K562 (cell line): ENCODE data around the gene CBFA2T3. TPM values are rescaled to one million over a fixed set of nuclear protein-coding genes. Genes with fewer than 3 reads are reported as not detected.
A peak's percentile ranks its signal among the peaks of the same experiment; 100 is the strongest.

Experiments
- ADNP ChIP-seq: fragments of 200-800 bp; sonication (Bioruptor generic); IDR thresholded peaks from 2 replicates; pipeline ENCODE4 v1.6.1; 2016; ENCODE audit warnings: missing genetic modification characterization, missing compliant biosample characterization
- ATF4 ChIP-seq: fragments of 450-650 bp; formaldehyde crosslinking; IDR thresholded peaks from 2 replicates; pipeline ENCODE4 v1.4.0; 2022; ENCODE audit warnings: mild to moderate bottlenecking, moderate library complexity
- BACH1 ChIP-seq: fragments of 200-800 bp; sonication (Bioruptor generic); IDR thresholded peaks from 2 replicates; pipeline ENCODE4 v1.6.1; 2016; ENCODE audit warnings: missing genetic modification characterization, missing compliant biosample characterization
- C11orf30 ChIP-seq: fragments of 450-650 bp; IDR thresholded peaks from 2 replicates; pipeline ENCODE4 v1.6.1; 2016; ENCODE audit warnings: low read depth, mild to moderate bottlenecking
- CBX1 ChIP-seq: sonication (generic); IDR thresholded peaks from 2 replicates; pipeline ENCODE4 v1.6.1; 2016; ENCODE audit warnings: antibody characterized with exemption, low read depth, mild to moderate bottlenecking
- CREBBP ChIP-seq: IDR thresholded peaks from one replicate; pipeline ENCODE4 v1.6.1; 2012; ENCODE audit warnings: low read depth, mild to moderate bottlenecking, control low read depth, inconsistent platforms, low read length
- EGR1 ChIP-seq: fragments of 450-650 bp; conservative IDR thresholded peaks from 2 replicates; pipeline ENCODE4 v1.6.1; 2017; ENCODE audit warnings: mild to moderate bottlenecking
- FIP1L1 ChIP-seq: fragments of 200-400 bp; formaldehyde crosslinking; IDR thresholded peaks from 2 replicates; pipeline ENCODE4 v1.6.1; 2018; ENCODE audit warnings: mild to moderate bottlenecking, low read depth, low read length; ENCODE audit not compliant: poor library complexity, severe bottlenecking
- GATA2 ChIP-seq: sonication (generic); formaldehyde crosslinking; IDR thresholded peaks from 2 replicates; pipeline ENCODE4 v1.4.0; 2020; ENCODE audit warnings: mild to moderate bottlenecking, missing genetic modification reagents
- LCOR ChIP-seq: sonication (generic); formaldehyde crosslinking; IDR thresholded peaks from 2 replicates; pipeline ENCODE4 v1.8.0; 2022; ENCODE audit warnings: mild to moderate bottlenecking, missing genetic modification reagents
- POLR2B ChIP-seq: fragments of 450-650 bp; IDR thresholded peaks from 2 replicates; pipeline ENCODE4 v1.6.1; 2018; ENCODE audit warnings: low read depth; ENCODE audit not compliant: partially characterized antibody
- POLR2G ChIP-seq: fragments of 200-400 bp; formaldehyde crosslinking; IDR thresholded peaks from 2 replicates; pipeline ENCODE4 v1.6.1; 2017; ENCODE audit warnings: low read depth, mild to moderate bottlenecking, antibody characterized with exemption, low read length, moderate library complexity
- SMARCE1 ChIP-seq: fragments of 450-650 bp; IDR thresholded peaks from 2 replicates; pipeline ENCODE4 v1.7.1; 2016; ENCODE audit warnings: mild to moderate bottlenecking
- STAT5B ChIP-seq: fragments of 250-450 bp; sonication (Bioruptor Pico); IDR thresholded peaks from 2 replicates; pipeline ENCODE4 v1.8.0; 2021; ENCODE audit warnings: mild to moderate bottlenecking, inconsistent platforms
- TAF15 ChIP-seq: fragments of 200-400 bp; formaldehyde crosslinking; IDR thresholded peaks from 2 replicates; pipeline ENCODE4 v1.6.1; 2017; ENCODE audit warnings: mild to moderate bottlenecking, low read depth, low read length, moderate library complexity
- U2AF1 ChIP-seq: fragments of 200-400 bp; formaldehyde crosslinking; optimal IDR thresholded peaks from 2 replicates; pipeline ENCODE3; 2017; ENCODE audit warnings: mild to moderate bottlenecking, low read depth, low read length, moderate library complexity
- ZNF311 ChIP-seq: fragments of 250-450 bp; sonication (Bioruptor Pico); IDR thresholded peaks from 2 replicates; pipeline ENCODE4 v1.4.0; 2020; ENCODE audit warnings: mild to moderate bottlenecking, moderate library complexity
- polyA plus RNA-seq, 8 experiments: library from polyadenylated mRNA; depleted of rRNA in 4 of 8; stranded (reverse) in 5 of 8; unstranded in 3 of 8; fragments of >200 nt; fragmentation: Nextera tagmentation in 2 of 8; fragmentation: Illumina TruSeq in 1 of 8; extraction: Ambion mirVana in 2 of 8; extraction: Trizol in 1 of 8; gene quantifications; 2 replicates each; pipeline versions ENCODE4 v1.2.1 to v1.2.3, GENCODE V29; 2011 to 2014; ENCODE audit warnings: inconsistent platforms in 1 of 8, missing spikeins in 1 of 8
- total RNA-seq, 7 experiments: library from RNA; depleted of rRNA in 6 of 7; stranded (reverse); fragments of >200 nt in 6 of 7; fragmentation: Illumina TruSeq in 2 of 7; extraction: Trizol in 2 of 7; gene quantifications; 2 replicates each; pipeline versions ENCODE4 v1.2.1 to v1.2.3, GENCODE V29; 2011 to 2021; ENCODE audit warnings: low replicate concordance in 1 of 7
- TF ChIP-seq, protein P1 (sequence below): sonication (generic); formaldehyde crosslinking; IDR thresholded peaks from 2 replicates; pipeline ENCODE4 v1.8.0; 2022; ENCODE audit warnings: mild to moderate bottlenecking, missing genetic modification reagents

Gene CBFA2T3
- total and polyA plus RNA-seq, 9 of the 15 experiments (the other 6 are each of a cell fraction or from before 2014, with no cell fraction given), result 2.3 to 145 (median 6.7) TPM

DNA sequence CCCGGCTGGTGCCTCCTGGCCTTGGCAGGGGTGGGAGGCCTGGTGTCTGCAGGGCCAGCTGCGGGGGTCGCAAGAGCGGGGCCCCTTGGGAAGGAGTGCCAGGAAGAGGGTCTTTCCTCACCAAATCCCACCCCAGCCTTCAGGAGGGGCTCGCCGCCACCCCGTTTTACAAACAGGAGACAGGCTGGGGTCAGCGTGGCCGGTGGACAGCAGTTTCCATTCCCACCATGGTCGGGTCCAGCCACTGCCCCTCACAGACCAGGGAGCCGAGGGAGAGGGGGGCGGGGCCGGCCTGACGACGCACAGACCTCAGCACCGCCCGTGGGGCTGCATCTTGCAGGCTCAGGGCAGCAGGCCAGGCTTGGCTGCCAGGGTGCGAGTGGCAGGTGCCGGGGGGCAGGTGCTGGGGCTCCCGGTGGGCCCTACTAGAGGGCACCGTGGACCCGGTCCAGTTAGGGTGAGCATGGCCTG, 7.6 kb downstream of the CBFA2T3 start (continued):
- TF ChIP-seq POLR2G (peak; percentile 52), ATF4 (CRISPR knock-in tag) (no peak), STAT5B (no peak), CBX1 (no peak), TAF15 (0 out of 2 replicates have a peak, but pooled peaks have one; percentile 61), CREBBP (no peak), FIP1L1 (peak; percentile 51), POLR2B (no peak), LCOR (CRISPR knock-in tag) (no peak), SMARCE1 (no peak), ZNF311 (CRISPR knock-in tag) (no peak), ADNP (no peak), U2AF1 (no peak), C11orf30 (no peak), GATA2 (CRISPR knock-in tag) (no peak), BACH1 (tag) (no peak), EGR1 (no peak)
- TF ChIP-seq, protein P1, sequence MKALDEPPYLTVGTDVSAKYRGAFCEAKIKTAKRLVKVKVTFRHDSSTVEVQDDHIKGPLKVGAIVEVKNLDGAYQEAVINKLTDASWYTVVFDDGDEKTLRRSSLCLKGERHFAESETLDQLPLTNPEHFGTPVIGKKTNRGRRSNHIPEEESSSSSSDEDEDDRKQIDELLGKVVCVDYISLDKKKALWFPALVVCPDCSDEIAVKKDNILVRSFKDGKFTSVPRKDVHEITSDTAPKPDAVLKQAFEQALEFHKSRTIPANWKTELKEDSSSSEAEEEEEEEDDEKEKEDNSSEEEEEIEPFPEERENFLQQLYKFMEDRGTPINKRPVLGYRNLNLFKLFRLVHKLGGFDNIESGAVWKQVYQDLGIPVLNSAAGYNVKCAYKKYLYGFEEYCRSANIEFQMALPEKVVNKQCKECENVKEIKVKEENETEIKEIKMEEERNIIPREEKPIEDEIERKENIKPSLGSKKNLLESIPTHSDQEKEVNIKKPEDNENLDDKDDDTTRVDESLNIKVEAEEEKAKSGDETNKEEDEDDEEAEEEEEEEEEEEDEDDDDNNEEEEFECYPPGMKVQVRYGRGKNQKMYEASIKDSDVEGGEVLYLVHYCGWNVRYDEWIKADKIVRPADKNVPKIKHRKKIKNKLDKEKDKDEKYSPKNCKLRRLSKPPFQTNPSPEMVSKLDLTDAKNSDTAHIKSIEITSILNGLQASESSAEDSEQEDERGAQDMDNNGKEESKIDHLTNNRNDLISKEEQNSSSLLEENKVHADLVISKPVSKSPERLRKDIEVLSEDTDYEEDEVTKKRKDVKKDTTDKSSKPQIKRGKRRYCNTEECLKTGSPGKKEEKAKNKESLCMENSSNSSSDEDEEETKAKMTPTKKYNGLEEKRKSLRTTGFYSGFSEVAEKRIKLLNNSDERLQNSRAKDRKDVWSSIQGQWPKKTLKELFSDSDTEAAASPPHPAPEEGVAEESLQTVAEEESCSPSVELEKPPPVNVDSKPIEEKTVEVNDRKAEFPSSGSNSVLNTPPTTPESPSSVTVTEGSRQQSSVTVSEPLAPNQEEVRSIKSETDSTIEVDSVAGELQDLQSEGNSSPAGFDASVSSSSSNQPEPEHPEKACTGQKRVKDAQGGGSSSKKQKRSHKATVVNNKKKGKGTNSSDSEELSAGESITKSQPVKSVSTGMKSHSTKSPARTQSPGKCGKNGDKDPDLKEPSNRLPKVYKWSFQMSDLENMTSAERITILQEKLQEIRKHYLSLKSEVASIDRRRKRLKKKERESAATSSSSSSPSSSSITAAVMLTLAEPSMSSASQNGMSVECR (CRISPR knock-in tag), result no peak
